SU-DHL-6 (cell line): ENCODE results near the gene RALGDS.
"Not testable (repeated sequence)": the region's sequence is repeated elsewhere in the genome, so short reads cannot be mapped to it uniquely, and the experiment has no call there.

Experiments
- EZH2phosphoT487 ChIP-seq: fragments of 200-600 bp; sonication (generic), shearing (Covaris generic); conservative IDR thresholded peaks from 2 replicates; pipeline ENCODE4 v1.6.1; 2018; ENCODE audit warnings: mild to moderate bottlenecking, antibody characterized with exemption, low read length, moderate library complexity, mixed read lengths
- TF ChIP-seq, protein P1 (sequence below): fragments of 200-600 bp; sonication (generic); IDR thresholded peaks from one replicate; pipeline ENCODE4 v1.5.1; 2017; ENCODE audit warnings: antibody characterized with exemption, mild to moderate bottlenecking, low read length, moderate library complexity; ENCODE audit not compliant: insufficient read depth, poor library complexity, severe bottlenecking

DNA sequence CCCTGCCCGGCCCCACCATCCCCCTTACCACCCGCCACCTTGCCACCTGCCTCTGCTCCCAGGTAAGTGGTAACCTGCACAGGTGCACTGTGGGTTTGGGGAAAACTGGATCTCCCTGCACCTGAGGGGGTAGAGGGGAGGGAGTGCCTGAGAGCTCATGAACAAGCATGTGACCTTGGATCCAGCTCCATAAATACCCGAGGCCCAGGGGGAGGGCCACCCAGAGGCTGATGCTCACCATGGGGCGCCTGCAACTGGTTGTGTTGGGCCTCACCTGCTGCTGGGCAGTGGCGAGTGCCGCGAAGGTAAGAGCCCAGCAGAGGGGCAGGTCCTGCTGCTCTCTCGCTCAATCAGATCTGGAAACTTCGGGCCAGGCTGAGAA lies 59.3 kb downstream of the RALGDS start, which contains the start of gene CEL:
- TF ChIP-seq, protein P1, sequence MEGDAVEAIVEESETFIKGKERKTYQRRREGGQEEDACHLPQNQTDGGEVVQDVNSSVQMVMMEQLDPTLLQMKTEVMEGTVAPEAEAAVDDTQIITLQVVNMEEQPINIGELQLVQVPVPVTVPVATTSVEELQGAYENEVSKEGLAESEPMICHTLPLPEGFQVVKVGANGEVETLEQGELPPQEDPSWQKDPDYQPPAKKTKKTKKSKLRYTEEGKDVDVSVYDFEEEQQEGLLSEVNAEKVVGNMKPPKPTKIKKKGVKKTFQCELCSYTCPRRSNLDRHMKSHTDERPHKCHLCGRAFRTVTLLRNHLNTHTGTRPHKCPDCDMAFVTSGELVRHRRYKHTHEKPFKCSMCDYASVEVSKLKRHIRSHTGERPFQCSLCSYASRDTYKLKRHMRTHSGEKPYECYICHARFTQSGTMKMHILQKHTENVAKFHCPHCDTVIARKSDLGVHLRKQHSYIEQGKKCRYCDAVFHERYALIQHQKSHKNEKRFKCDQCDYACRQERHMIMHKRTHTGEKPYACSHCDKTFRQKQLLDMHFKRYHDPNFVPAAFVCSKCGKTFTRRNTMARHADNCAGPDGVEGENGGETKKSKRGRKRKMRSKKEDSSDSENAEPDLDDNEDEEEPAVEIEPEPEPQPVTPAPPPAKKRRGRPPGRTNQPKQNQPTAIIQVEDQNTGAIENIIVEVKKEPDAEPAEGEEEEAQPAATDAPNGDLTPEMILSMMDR = not testable (repeated sequence)
- not testable (repeated sequence) for TF ChIP-seq EZH2phosphoT487
